ENCODE measurements around the gene JAK3.

DNA sequence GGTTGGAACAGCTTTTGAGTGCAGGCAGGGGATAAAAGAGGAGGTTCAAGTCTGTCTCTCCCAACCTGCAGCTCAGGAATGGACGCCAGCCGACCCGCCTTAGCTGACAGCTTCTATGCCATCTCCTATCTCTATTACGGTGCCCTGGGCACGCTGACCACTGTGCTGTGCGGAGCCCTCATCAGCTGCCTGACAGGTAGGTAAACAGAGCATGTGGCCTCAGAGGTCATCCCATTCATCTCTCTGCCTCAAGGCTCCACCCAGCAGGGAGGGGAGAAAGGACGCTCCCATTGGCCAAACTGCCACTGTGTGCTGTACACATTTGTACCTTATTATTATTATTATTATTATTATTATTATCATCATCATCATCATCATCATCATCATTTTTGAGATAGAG, 40.5 kb upstream of the JAK3 start:
- TF ChIP-seq, protein P1, sequence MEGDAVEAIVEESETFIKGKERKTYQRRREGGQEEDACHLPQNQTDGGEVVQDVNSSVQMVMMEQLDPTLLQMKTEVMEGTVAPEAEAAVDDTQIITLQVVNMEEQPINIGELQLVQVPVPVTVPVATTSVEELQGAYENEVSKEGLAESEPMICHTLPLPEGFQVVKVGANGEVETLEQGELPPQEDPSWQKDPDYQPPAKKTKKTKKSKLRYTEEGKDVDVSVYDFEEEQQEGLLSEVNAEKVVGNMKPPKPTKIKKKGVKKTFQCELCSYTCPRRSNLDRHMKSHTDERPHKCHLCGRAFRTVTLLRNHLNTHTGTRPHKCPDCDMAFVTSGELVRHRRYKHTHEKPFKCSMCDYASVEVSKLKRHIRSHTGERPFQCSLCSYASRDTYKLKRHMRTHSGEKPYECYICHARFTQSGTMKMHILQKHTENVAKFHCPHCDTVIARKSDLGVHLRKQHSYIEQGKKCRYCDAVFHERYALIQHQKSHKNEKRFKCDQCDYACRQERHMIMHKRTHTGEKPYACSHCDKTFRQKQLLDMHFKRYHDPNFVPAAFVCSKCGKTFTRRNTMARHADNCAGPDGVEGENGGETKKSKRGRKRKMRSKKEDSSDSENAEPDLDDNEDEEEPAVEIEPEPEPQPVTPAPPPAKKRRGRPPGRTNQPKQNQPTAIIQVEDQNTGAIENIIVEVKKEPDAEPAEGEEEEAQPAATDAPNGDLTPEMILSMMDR (IDR thresholded peaks at IDR 0.05), result no peak
- TF ChIP-seq, protein P2, sequence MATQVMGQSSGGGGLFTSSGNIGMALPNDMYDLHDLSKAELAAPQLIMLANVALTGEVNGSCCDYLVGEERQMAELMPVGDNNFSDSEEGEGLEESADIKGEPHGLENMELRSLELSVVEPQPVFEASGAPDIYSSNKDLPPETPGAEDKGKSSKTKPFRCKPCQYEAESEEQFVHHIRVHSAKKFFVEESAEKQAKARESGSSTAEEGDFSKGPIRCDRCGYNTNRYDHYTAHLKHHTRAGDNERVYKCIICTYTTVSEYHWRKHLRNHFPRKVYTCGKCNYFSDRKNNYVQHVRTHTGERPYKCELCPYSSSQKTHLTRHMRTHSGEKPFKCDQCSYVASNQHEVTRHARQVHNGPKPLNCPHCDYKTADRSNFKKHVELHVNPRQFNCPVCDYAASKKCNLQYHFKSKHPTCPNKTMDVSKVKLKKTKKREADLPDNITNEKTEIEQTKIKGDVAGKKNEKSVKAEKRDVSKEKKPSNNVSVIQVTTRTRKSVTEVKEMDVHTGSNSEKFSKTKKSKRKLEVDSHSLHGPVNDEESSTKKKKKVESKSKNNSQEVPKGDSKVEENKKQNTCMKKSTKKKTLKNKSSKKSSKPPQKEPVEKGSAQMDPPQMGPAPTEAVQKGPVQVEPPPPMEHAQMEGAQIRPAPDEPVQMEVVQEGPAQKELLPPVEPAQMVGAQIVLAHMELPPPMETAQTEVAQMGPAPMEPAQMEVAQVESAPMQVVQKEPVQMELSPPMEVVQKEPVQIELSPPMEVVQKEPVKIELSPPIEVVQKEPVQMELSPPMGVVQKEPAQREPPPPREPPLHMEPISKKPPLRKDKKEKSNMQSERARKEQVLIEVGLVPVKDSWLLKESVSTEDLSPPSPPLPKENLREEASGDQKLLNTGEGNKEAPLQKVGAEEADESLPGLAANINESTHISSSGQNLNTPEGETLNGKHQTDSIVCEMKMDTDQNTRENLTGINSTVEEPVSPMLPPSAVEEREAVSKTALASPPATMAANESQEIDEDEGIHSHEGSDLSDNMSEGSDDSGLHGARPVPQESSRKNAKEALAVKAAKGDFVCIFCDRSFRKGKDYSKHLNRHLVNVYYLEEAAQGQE (IDR thresholded peaks at IDR 0.05; ENCODE audit: insufficient read depth in 1 of 2, low read depth in 2 of 2, low read length in 1 of 2), result no peak

All from Panc1 (cell line).